HepG2 (cell line): Measurements from ENCODE around the gene C20orf204. TPM values are rescaled to one million over a fixed set of nuclear protein-coding genes. Genes with fewer than 3 reads are reported as not detected.

Experiments used
- BCLAF1 ChIP-seq: fragments of 450-650 bp; IDR thresholded peaks from 2 replicates; pipeline ENCODE4 v1.6.1; 2017; ENCODE audit warnings: mild to moderate bottlenecking
- CAMTA2 ChIP-seq: sonication (generic); formaldehyde crosslinking; IDR thresholded peaks from 2 replicates; pipeline ENCODE4 v1.4.0; 2020; ENCODE audit warnings: mild to moderate bottlenecking, missing genetic modification reagents, borderline replicate concordance
- DPF2 ChIP-seq: sonication (generic); formaldehyde crosslinking; IDR thresholded peaks from 2 replicates; pipeline ENCODE4 v1.4.0; 2020; ENCODE audit warnings: mild to moderate bottlenecking, low read depth, missing genetic modification reagents, borderline replicate concordance
- EP300 ChIP-seq, 3 experiments: sonication (generic) in 1 of 3; formaldehyde crosslinking in 1 of 3; IDR thresholded peaks; 2 replicates each; pipeline versions ENCODE4 v1.5.1 to v1.6.1; 2011 to 2020; ENCODE audit warnings: low read depth in 2 of 3, low read length in 2 of 3, borderline replicate concordance in 1 of 3, improper control_type of control experiment in 1 of 3, mild to moderate bottlenecking in 1 of 3, missing genetic modification reagents in 1 of 3, moderate library complexity in 1 of 3
- ETV5 ChIP-seq: IDR thresholded peaks from 2 replicates; pipeline ENCODE4 v1.6.1; 2018; ENCODE audit warnings: missing biosample characterization, missing genetic modification reagents, inconsistent platforms, borderline replicate concordance
- FOSL1 ChIP-seq: sonication (generic); formaldehyde crosslinking; IDR thresholded peaks from 2 replicates; pipeline ENCODE4 v1.9.0; 2021; ENCODE audit warnings: missing genetic modification reagents, borderline replicate concordance
- FOXA1 ChIP-seq, 2 experiments: fragments of 450-650 bp in 1 of 2; sonication (generic) in 1 of 2; formaldehyde crosslinking in 1 of 2; IDR thresholded peaks; 2 replicates each; pipeline versions ENCODE4 v1.4.0 to v1.6.1; 2016 to 2020; ENCODE audit warnings: missing genetic modification reagents in 1 of 2
- GZF1 ChIP-seq: sonication (generic); formaldehyde crosslinking; IDR thresholded peaks from 2 replicates; pipeline ENCODE4 v1.5.1; 2020; ENCODE audit warnings: mild to moderate bottlenecking, missing genetic modification reagents
- JUNB ChIP-seq: sonication (generic); formaldehyde crosslinking; IDR thresholded peaks from 2 replicates; pipeline ENCODE4 v1.8.0; 2022; ENCODE audit warnings: missing genetic modification reagents, mild to moderate bottlenecking, borderline replicate concordance
- MTF2 ChIP-seq: sonication (generic); formaldehyde crosslinking; IDR thresholded peaks from 2 replicates; pipeline ENCODE4 v1.5.0; 2020; ENCODE audit warnings: missing genetic modification reagents, borderline replicate concordance
- NBN ChIP-seq: fragments of 450-650 bp; conservative IDR thresholded peaks from 2 replicates; pipeline ENCODE4 v1.6.1; 2017
- NFIC ChIP-seq: IDR thresholded peaks from 2 replicates; pipeline ENCODE4 v1.6.1; 2012; ENCODE audit warnings: mild to moderate bottlenecking, low read length, inconsistent platforms
- PHB2 ChIP-seq: fragments of 450-650 bp; IDR thresholded peaks from 2 replicates; pipeline ENCODE4 v1.6.1; 2018; ENCODE audit not compliant: partially characterized antibody
- TAF1 ChIP-seq: sonication (generic); formaldehyde crosslinking; IDR thresholded peaks from 2 replicates; pipeline ENCODE4 v1.4.0; 2020; ENCODE audit warnings: missing genetic modification reagents
- TOE1 ChIP-seq: sonication (generic); formaldehyde crosslinking; IDR thresholded peaks from 2 replicates; pipeline ENCODE4 v1.4.0; 2020; ENCODE audit warnings: mild to moderate bottlenecking, missing genetic modification reagents
- ZNF160 ChIP-seq: sonication (generic); formaldehyde crosslinking; IDR thresholded peaks from 2 replicates; pipeline ENCODE4 v1.8.0; 2022; ENCODE audit warnings: mild to moderate bottlenecking, inconsistent platforms, missing genetic modification reagents
- ZNF263 ChIP-seq: sonication (generic); formaldehyde crosslinking; IDR thresholded peaks from 2 replicates; pipeline ENCODE4 v1.4.0; 2020; ENCODE audit warnings: missing genetic modification reagents
- ZNF354B ChIP-seq: sonication (generic); formaldehyde crosslinking; IDR thresholded peaks from 2 replicates; pipeline ENCODE4 v1.8.0; 2022; ENCODE audit warnings: mild to moderate bottlenecking, missing genetic modification reagents
- ZNF430 ChIP-seq: sonication (generic); formaldehyde crosslinking; IDR thresholded peaks from 2 replicates; pipeline ENCODE4 v1.9.0; 2021; ENCODE audit warnings: mild to moderate bottlenecking, missing genetic modification reagents
- ZNF558 ChIP-seq: sonication (generic); formaldehyde crosslinking; IDR thresholded peaks from 2 replicates; pipeline ENCODE4 v1.9.0; 2022; ENCODE audit warnings: mild to moderate bottlenecking, missing genetic modification reagents, borderline replicate concordance
- ZNF713 ChIP-seq: sonication (generic); formaldehyde crosslinking; IDR thresholded peaks from 2 replicates; pipeline ENCODE4 v1.4.0; 2020; ENCODE audit warnings: mild to moderate bottlenecking, missing genetic modification reagents
- ZNF768 ChIP-seq: sonication (generic); formaldehyde crosslinking; IDR thresholded peaks from 2 replicates; pipeline ENCODE4 v1.4.0; 2020; ENCODE audit warnings: missing genetic modification reagents
- polyA plus RNA-seq, 8 experiments: library from polyadenylated mRNA; depleted of rRNA in 3 of 8; stranded (reverse) in 7 of 8; unstranded in 1 of 8; fragments of >200 nt; fragmentation: Illumina TruSeq in 4 of 8; extraction: Trizol in 4 of 8; gene quantifications; 2 replicates each; pipeline versions ENCODE4 v1.2.1 to v1.2.3, GENCODE V29; 2011 to 2016; ENCODE audit warnings: low read depth in 4 of 8, missing spikeins in 1 of 8, mixed read lengths in 1 of 8; ENCODE audit not compliant: insufficient read depth in 1 of 8
- total RNA-seq, 5 experiments: library from RNA; depleted of rRNA; stranded (reverse); fragments of >200 nt; fragmentation: Illumina TruSeq; extraction: Trizol; gene quantifications; 2 replicates each; pipeline ENCODE4 v1.2.3, GENCODE V29; 2016; ENCODE audit warnings: low read depth in 1 of 5
- TF ChIP-seq, protein P1 (sequence below): IDR thresholded peaks from 2 replicates; pipeline ENCODE4 v1.6.1; 2016; ENCODE audit warnings: missing compliant biosample characterization, missing genetic modification reagents, borderline replicate concordance
- TF ChIP-seq, protein P2 (sequence below): sonication (generic); formaldehyde crosslinking; IDR thresholded peaks from 2 replicates; pipeline ENCODE4 v1.5.0; 2020; ENCODE audit warnings: mild to moderate bottlenecking, low read depth, missing genetic modification reagents, borderline replicate concordance

C20orf204 gene
- total and polyA plus RNA-seq, 2 of the 13 experiments (the other 11 are each of a cell fraction or from before 2014, with no cell fraction given): 22.1 to 80.0 TPM

GRCh38 chr20:64055396-64055892 is 19.5 kb downstream of the C20orf204 start (continued):
- TF ChIP-seq BCLAF1 (no peak), TAF1 (no peak; the same call in 1 of the 2 replicates), ZNF160 (CRISPR knock-in tag) (no peak), FOXA1 (IDR thresholded peaks at IDR 0.05) (no peak), FOXA1 (CRISPR knock-in tag; IDR thresholded peaks at IDR 0.05) (no peak), CAMTA2 (CRISPR knock-in tag) (no peak), ZNF713 (no peak), ZNF558 (CRISPR knock-in tag) (no peak), ETV5 (CRISPR knock-in tag) (peak; percentile 55), TOE1 (CRISPR knock-in tag) (no peak), FOSL1 (CRISPR knock-in tag) (no peak), GZF1 (CRISPR knock-in tag) (no peak), ZNF354B (CRISPR knock-in tag) (peak; percentile 89; the same call in 1 of the 2 replicates), ZNF430 (CRISPR knock-in tag) (no peak), MTF2 (CRISPR knock-in tag) (no peak), DPF2 (CRISPR knock-in tag) (0 out of 2 replicates have a peak, but pooled peaks have one; percentile 23), ZNF768 (CRISPR knock-in tag) (no peak), PHB2 (no peak), ZNF263 (CRISPR knock-in tag) (peak; percentile 88), JUNB (CRISPR knock-in tag) (no peak), NBN (no peak), EP300 (IDR thresholded peaks at IDR 0.05; ENCODE audit: low read depth in 2 of 2, low read length in 2 of 2) (no peak), EP300 (CRISPR knock-in tag; IDR thresholded peaks at IDR 0.05; ENCODE audit: borderline replicate concordance) (no peak), NFIC (no peak)
- TF ChIP-seq, protein P1, sequence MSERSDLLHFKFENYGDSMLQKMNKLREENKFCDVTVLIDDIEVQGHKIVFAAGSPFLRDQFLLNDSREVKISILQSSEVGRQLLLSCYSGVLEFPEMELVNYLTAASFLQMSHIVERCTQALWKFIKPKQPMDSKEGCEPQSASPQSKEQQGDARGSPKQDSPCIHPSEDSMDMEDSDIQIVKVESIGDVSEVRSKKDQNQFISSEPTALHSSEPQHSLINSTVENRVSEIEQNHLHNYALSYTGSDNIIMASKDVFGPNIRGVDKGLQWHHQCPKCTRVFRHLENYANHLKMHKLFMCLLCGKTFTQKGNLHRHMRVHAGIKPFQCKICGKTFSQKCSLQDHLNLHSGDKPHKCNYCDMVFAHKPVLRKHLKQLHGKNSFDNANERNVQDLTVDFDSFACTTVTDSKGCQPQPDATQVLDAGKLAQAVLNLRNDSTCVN (CRISPR knock-in tag): no peak
- TF ChIP-seq, protein P2, sequence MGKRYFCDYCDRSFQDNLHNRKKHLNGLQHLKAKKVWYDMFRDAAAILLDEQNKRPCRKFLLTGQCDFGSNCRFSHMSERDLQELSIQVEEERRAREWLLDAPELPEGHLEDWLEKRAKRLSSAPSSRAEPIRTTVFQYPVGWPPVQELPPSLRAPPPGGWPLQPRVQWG (CRISPR knock-in tag): no peak
